A673 (cell line): Measurements from ENCODE around the gene HJURP.

Source experiments
- CTCF ChIP-seq: fragments of 300-800, 200-600 bp; sonication (generic); conservative IDR thresholded peaks from 2 replicates; pipeline ENCODE4 v1.5.1; 2017; ENCODE audit warnings: low read depth, mild to moderate bottlenecking, antibody characterized with exemption, low read length, moderate library complexity, mixed read lengths
- EZH2 ChIP-seq: fragments of 200-600 bp; sonication (generic); IDR thresholded peaks from 2 replicates; pipeline ENCODE4 v1.6.1; 2017; ENCODE audit warnings: borderline replicate concordance, low read depth, mild to moderate bottlenecking, mixed read lengths, antibody characterized with exemption, low read length; ENCODE audit not compliant: poor library complexity, severe bottlenecking

GRCh38 chr2:233841183-233841582 is 13.2 kb downstream of the HJURP start:
- TF ChIP-seq CTCF (no peak), EZH2 (no peak)
